Right renal cortex interstitium (tissue), 3 donors: ENCODE data around the gene IGF2. TPM values are rescaled to one million over a fixed set of nuclear protein-coding genes. Genes with fewer than 3 reads are reported as not detected.

Experiments used
- DNase-seq, 3 donors: peaks; one replicate each; pipeline ENCODE4 v3.0.0-alpha.2; 2013; ENCODE audit warnings: low read depth in 3 of 3, low spot score in 2 of 3
- polyA plus RNA-seq, 3 donors: library from polyadenylated mRNA; unstranded; fragments of 120-200 nt; gene quantifications; one replicate each; pipeline ENCODE4 v1.2.1, GENCODE V29; 2013; ENCODE audit not compliant: insufficient read length in 3 of 3

Gene IGF2
- polyA plus RNA-seq, 3 donors = 718 to 837 (median 829) TPM

DNA sequence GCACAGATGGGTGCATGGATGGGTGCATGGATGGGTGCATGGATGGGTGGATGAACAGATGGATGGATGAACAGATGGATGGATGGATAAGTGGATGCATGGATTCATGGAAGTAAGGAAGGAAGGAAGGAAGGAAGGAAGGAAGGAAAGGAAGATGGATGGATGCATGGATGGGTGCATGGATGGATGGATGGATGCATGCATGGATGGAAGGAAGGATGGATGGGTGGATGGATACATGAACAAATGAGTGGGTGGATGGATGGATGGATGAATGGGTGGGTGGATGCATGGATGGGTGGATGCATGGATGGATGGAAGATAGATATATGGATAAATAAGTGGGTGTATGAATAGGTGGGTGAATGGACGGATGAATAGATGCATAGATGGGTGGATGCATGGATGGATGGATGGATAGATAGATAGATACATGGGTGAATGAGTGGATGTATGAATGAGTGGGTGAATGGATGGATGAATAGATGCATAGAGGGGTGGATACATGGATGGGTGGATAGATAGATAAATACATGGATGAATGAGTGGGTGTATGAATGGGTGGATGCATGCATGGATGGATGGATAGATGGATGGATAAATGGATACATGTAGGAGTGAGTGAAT, 32.5 kb downstream of the IGF2 start:
- DNase-seq = no peak

DNA sequence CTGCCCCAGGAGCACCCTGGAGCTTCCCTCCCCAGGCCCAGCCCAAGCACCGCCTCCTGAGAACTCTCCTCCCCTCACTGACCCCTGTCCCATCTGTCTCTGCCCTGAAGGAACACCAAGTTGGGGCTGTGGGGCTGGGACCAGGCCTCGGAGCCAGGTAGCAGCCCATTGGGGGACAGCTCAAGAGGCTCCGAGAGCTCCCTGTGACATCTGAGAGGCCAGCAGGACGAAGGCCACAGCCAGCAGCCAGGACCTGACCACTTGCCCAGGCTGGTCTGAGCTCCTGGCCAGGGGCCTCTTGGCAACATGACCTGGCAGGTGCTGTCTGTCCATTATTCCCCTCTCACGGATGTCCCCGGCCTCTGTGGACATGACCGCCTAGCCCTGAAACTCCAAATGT, 33.7 kb downstream of the IGF2 start:
- DNase-seq = no peak

DNA sequence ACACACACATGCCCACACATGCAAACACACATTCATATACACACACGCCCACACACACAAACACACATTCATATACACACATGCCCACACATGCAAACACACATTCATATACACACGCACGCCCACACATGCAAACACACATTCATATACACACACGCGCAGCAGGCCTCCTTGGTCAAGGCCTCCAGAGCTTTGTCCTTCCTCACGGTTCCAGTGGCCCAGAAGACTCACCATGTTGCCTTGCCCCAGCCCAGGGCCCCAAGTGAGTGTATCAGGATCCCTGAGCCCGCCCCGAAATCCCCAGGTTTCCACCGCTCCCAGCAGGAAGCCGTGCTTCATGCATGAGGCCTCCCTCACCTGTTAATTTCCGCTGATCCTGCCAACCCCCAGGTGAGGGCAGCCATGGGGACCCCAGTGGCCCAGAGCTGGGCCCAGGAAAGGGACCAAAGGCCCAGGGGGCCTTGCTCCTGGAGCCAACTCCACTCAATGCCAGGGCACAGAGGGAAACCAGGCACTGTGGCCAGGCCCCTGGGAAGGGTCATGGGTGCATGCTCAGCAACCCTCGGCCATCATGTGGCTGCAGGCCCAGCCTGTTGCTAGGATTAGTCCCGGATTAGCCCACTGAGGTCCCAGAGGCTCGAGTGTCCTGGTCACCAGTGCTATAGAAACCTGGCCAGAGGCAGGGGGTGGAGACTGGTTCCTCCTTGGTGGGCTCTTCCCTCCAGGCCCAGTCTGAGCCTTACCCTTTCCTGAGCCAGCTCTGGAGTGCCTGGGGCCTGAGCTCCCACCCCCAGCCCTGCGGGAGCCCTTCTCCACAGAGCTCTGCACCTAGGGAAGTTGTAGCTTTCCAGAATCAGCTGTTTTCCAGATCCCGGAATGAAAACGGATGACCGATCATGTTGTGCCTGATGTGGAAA, 34.4 kb downstream of the IGF2 start:
- DNase-seq = no peak

DNA sequence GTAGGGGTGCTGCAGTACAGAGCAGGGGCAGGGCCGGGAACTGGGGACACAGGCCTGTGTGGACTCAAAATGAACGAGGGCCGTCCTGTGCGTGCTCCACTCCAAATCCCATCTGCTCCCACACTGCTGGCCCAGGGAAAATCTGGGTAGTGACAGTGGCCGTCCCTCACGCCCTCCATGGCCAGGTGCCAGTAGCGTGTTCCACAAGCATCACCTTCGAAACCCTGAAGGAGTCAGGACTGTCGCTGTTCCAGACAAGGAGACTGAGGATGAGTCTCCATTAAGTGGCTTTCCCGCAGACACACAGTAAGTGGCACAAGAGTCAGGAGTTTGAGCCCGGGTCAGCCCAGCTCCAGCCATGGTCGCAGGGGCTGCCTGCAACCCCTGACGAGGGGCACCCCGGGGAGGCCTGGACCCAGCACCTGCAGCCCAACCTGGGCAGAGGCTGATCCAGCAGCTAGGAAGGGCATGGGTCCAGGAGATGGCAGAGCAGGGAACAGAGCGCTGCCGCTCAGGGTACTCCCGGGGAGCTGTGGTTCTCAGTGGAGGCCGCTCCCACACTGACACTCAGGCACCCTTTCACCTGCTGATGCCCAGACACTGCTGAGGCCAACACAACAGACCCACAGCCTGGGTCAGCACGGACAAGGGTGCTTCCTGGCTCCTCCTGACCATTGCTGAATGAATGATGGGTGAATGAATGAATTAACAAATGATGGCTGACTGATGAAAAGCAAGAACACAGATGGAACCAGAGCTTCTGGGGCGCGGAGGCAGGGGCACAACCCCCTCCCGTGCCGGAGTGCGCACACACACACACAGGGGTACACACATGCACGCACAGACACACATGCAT, 35.3 kb downstream of the IGF2 start:
- no peak for DNase-seq

DNA sequence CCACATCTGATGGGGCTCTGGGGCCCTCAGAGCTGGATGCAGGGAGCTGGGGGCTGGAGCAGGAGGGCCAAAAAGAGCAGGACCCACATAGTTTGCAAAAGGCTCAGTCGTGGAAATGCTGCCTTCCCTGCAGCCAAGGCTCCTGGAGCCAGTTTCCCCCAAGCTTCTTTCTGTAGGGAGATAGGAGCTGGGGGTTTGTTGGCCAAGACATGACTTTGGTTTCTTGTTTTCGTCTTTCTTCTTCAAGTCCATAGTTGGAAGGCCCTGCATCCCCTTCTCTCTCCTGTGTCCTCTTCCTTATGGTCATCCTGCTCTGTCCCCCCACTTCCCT, 36.3 kb downstream of the IGF2 start:
- no peak for DNase-seq

DNA sequence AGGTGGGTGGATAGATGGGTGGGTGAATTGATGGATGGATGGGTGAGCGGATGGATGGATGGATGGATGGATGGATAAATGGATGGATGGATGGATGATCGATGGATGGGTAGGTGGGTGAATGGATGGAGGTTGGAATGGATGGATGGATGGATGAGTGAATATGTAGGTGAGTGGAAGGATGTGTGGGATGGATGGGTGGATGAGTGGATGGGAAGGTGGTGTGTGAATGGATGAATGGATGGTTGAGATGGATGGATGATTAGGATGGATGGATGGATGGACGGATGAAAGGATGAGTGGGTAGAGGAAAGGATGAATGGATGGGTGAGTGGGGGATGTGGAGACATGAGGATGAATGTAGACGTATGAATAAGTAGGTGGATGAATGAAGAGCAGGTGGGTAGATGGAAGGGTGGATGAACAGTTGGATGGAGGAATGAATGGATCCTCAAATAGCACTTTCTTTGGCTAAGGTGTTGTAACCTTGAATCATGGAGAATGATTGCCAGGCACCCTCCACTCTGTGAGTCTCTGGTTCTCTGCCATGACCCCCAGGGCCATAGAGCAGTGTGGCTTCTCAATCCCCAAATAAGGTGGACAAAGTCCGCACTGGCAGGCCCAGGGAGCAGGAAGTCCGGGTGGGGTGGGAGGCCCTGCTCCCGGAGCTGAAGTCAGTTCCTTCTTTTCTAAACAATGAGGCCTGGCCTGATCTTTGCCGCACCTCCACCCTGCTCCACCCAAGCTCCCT, 36.9 kb downstream of the IGF2 start:
- DNase-seq = no peak

DNA sequence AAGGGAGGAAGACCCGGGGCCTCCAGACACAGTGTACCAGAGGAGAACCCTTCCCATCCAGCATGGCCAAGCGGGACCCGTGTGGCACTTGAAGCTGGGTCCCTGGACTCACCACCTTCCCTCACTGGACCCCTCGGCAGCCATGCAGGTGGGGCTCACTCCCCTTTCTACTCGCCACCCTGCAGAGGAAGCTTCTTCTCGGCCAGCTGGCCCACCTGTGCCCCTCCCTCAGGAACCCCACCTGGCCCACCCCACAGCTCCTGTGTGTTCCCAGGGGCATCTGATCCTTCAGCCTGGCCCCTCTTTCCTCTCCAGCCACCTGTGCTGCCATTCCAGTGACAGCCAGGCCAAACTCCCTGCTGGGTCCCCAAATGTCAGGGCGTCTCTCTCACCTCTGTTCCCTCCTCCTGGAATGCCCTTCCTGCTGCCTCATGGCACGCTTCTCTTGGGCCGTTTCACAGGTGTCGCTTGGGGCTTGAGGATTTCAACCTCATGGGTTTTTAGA, 38.0 kb downstream of the IGF2 start:
- DNase-seq = no peak

DNA sequence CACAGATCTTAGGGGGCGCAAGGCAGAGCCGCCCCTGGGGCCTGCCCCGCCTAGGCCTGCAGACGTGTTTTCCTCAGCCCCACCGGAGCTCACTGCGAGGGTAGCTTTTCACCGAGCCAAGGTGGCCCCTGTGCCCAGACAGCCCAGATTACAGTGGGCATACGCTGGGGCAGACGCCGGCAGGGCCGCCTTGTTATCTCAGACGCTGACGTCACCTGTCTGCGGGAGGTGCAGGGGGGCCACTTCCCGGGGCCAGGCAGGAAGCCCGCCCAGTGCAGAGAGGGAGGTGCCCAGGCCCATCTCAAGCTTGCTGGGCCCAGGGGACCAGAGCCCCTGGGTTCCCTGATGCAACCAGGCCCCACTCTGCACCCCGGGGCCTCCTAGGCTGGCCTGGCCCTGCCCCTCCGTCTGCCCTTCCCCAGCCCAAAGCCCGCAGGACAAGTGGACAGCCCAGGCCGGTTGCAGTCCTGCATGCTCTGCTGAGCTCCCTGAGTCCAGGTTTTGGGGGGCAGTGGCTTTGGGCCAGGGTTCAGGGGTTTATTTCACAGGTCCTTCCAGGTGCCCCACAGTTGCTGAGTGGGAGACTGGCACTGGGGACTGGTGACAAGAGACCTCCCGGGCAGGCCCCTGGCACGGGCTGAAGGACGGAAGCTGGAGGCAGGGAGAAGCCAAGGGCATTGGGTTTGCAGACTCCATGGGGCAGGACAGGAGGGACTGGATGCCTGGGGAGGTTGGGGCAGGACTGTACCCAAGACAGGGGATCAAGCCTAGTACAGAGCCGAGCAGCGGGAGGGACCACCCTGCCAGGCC, 38.6 kb downstream of the IGF2 start:
- DNase-seq = no peak

DNA sequence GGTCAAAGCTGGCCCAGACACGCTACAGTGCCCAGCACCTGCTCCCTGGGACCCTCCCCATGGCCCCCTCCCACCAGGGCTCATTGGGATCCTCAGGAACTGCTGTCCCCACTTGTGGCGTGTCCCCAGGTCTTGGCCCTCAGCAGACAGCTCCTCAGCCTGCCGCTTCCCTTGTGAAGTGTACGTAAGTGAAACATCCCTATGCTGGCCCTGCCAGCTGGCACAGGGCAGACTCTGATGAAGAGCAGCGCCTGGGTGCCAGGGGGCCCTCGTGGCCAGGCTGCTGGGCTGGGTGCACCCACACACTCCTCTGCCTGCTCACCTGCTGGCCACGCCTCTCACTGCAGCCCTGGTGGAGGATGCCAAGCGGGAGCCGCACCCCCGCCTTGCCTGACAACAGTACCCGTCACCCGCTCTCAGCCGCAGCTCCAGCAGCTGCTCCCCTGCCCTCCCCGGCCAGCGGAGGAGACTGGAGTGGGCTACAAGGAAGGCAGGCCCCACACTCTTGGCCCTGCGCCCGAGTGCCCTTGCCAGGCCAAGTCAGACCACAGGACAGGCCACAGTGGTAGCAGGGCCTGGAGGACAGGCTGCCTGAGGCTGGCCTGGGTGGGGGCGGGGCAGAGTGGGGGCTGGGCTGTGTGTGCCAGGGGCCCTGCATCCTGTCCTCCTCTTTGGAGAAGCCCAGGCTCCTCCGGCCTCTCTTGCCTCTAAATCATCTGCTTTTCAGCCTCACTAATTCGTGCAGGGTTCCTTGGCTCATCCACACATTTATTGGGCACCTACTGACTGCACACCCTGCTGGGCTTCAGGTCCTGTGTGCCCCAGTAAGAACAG, 39.5 kb downstream of the IGF2 start:
- no peak for DNase-seq

DNA sequence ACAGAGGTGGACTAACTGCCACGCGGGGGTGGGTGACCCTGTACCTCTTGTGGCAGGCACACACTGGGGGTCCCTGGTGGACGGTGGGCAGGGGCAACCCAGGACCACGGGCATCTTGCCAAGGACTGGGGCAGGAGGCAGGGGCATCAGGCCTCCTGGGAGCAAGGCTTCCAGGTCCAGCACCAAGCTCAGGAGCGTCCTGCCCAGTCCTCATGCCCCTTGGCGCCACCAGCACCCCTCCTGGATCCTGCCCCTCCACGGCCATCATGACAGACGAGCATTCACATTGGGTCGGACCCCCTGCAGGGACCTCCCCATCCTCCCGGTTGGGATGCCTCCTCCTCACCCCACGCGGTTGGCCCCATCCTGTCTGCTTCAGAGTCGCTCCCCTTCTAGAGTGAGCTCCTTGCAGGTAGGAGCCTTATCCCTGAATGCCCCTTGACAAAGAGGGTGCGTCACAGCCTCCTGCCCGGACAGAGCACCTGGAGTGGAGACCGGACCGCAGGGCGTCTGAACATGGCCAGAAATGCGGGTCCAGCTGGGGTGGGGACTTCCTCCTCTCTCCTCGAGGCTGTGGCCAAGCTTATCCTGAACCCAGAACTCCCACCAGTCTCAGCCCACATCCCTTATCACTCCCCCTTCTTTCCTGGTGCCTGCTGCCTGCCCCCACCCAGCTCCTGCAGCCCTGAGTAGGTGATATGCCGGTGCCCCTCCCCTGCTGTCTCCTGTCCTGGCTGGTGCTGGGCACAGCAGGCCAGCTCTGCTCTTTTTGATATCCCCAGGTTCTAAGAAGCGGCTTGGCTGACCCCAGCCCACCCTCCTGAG, 40.3 kb downstream of the IGF2 start:
- no peak for DNase-seq

DNA sequence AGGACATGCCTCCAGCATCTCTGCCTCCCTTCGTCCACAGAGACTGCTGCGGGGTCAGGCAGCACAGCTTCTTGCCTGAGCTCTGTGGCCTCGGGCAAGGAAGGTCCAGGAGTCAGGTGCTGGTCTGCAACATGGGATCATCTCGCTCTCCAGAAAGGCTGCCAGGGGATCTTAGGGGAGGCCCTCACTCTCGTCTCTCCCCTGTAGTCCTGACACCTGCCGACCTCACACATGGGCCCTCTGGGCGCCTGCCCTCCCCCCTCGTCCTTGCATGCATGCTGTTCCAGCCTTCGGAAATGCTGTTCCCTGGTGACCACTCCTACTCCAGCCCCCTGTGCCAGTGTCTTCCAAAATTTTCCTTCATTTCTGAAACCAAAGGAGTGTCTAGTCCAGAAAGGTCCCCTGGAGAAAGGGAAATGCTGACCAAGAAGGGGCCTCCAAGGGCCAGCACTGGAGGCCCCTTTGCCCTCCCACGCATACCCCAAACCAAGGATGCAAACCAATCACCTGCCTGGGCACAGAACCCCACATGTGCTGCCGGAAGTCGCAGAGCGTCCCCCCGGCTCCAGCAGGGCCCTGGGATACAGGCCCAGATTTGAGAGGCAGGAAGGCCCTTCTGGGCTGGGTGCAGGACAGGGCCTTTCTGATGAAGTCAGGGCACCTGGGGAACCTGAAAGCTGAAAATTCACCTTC, 41.0 kb downstream of the IGF2 start:
- no peak for DNase-seq

DNA sequence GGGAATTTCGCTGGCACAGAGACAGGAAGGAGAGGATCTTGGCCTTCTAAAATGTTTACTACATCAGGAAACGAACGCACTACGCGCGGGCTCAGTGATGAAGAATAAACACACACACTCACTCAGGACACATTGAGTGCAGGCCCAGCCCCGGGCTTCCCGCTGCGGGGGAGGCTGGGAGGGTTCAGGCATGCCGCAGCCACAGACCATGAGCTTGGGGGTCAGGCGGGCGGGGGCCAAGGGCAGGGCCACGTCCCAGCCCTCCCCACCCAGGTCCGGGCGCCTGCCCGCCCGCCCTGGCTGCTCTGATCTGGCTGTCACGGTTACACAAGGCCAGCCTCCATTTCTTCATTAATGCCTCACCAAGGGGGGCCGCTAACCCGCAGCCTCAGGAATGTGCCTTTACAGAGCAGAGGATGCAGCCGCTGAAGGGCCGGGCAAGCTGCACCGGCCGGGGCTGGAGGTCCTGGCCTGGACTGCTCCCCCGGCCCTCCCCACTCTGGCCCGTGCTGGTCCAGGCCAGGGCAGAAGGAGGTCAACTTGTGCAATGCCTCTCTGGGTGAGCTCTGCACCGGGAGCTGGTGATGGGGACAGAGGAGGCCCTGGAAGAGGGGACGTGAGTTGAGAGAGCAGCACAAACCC, 41.7 kb downstream of the IGF2 start:
- peak; percentile 41 to 57 (median 50) for DNase-seq

DNA sequence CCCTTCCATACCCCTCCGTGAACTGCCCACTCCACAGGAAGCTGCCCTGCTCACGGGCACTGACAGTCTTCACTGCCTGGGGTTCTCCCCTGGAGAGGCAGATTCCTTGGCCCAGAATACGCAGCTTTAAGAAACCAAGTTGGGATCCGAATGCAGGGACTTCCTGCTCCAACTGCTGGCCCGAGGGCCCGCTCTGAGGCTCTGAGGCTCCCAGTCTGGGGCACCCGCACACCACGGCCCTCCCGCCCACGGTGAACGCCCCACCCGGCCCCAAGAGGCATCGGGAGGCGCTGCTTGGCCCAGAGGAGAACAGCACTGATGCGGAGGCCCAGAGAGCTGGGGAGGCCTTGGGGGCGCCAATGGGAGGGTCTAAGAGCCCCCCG, 42.3 kb downstream of the IGF2 start:
- DNase-seq = no peak

DNA sequence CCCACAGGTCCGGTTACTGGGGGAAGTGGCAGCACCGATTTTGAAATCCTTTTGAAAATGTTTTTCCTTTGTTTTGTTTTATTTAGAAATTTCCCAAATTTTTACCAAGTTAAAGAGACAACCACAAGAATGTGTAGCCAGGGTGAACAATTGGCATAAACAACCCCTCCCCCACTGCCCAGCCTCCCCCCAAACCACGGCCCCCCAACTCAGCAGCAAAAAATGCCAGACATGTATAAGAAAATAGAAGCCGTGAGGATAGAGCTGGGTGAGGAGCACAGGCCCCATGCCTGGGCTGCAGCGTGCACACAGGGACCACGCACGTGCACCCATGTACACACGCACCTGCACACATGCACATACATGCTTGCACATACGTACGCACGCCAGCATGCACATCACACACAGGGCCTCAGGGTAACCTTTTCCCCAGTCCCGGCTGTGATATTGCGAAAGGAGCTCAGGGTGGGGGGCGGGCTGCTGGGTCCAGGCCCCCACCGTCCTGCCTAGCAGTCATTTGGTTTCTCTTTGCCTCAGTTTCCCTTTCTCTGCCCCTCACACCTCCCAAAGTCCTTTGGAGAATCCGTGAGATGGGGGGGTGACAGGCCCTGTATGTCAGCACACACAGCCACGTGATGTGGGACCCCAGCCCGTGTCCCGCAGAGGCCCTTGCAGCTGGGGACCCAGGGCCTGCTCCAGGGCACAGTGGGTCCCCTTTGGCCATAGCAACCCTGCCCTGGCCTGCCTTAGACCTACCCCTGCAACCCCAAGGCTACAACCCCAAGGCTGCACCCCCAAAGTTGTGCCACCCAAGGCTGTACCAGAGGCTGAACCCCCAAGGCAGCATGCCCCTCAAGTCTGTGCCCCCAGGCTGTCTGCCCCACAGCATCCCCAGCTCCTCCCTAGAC, 42.9 kb downstream of the IGF2 start:
- DNase-seq = no peak

DNA sequence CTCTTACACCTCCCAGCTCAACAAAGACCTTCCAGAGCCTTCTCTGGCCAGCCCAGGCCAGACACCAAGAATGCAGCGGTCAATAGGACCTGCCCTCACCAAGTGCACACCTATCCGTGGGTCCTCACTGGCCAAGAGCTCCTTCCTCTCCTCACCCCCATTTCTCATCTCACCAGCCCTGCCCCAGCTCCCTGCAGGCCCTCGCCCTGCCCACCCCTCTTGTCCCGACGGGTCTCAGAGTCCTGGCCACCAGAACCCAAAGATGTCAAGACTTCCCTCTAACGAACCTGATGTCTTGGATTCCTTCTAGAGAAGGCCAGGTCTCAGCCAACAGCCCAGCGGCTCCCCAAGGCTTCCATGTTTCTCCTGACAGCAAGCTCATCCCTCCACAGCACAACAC, 43.6 kb downstream of the IGF2 start:
- DNase-seq = no peak

DNA sequence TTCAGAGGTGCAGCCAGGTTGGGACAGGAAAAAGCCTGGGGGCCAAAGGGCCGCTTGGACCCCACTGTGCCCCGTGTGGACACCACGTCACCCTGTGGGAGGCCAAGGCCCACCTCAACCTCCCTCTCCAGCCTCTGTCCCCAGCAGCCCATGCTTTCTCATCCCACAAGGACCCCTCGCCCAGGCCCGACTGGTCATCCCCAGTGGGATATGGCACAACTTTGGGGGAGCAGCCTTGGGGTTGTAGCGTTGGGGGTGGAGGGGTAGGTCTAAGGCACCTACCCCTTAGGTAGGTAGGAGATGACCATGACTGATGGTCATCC, 44.0 kb downstream of the IGF2 start:
- DNase-seq = no peak
